HK-2 (cell line): ENCODE measurements around the gene EDAR.

Source experiments
- DNase-seq: peaks from one replicate; pipeline ENCODE4 v3.0.0-alpha.2; 2018; ENCODE audit not compliant: unreplicated experiment

EDAR gene

GRCh38 chr2:108854484-108854883 is 134.5 kb downstream of the EDAR start:
- DNase-seq: no peak

DNA sequence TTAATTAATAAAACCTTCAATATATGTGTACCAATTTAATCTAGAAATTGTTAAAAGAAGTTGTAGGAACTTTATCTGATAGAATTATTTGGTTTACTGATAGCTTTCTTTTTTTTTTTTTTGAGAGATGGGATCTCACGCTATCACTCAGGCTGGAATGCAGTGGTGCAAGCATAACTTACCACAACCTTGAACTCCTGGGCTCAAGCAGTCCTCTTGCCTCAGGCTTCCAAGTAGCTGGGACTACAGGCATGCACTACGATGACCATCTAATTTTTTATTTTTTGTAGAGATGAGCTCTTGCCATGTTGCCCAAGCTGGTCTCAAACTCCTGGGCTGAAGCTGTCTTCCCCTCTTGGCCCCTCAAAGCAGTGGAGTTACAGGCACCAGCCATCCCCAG is 135.6 kb downstream of the EDAR start:
- no peak for DNase-seq

- no peak for DNase-seq
Measured at GRCh38 chr2:108852375-108852774, 136.6 kb downstream of the EDAR start.

DNA sequence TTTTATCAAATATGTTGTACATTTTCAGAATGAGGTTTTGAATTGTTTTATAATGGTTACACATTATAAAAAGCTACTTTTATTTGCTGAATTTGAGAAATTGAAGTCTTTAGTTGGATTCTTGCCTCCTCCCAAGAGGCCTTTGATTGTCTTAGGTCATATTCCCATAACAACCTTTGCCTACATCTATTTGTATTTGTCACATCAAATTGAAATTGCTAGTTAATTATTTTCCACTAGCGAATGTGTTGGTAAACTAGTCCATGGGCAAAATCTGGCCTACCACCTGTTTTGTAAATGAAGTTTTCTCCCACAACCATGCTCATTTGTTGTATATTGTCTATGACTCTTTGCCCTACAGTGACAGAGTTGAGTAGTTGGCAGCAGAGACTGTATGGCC is 142.0 kb downstream of the EDAR start:
- DNase-seq: no peak

- DNase-seq: no peak
Measured at GRCh38 chr2:108845923-108846322, 143.1 kb downstream of the EDAR start.
